ENCODE measurements around the gene ZNF559.

Gene ZNF559

DNA sequence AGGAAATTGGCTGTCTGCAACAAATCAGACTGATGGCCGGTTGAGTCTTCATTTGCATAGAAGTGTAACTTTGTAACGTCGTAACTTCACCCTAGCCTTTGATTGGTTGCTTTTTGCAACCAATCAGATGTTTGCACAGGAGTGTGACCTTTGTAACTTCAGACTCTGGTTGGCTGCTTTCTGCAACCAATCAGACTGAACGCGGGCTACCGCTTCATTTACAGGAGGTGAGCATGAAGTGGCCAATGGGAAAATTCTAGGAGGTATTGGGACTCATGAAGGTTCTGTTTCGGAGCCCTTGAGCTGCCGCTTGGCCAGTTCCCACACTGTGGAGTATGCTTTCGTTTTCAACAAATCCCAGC, 441 bp upstream of the ZNF559 start:
- Histone ChIP-seq H3K27ac (peak overlapping the region; percentile 76 to 84), H3K36me3 (peaks cover 22 to 26% (median 25%) of the 10 kb centered on the region in 3 donors), H3K4me1 (peaks cover 0 to 17% (median 6%) of the 10 kb centered on the region in 4 donors), H3K9me3 (peaks cover 2 to 23% (median 13%) of the 10 kb centered on the region in 3 donors), H3K27me3 (no peaks in the 10 kb centered on the region), H3K4me3 (peak overlapping the region; percentile 57 to 63)
- TF ChIP-seq CTCF (IDR thresholded peaks at IDR 0.05): no peak
- intact Hi-C loops (cut with DNase I; ENCODE audit: low total_unique reads): loop anchor here (5.0 kb wide), 1 partner anchor 114 kb away; the partner anchor contains the start of gene ZNF266
- peak; percentile 63 to 83 for DNase-seq

GRCh38 chr19:9324584-9324962, 594 bp downstream of the ZNF559 start:
- no peak for DNase-seq
- intact Hi-C loops (cut with DNase I; ENCODE audit: low total_unique reads): loop anchor here (5.0 kb wide), 1 partner anchor 113 kb away; the partner anchor contains the start of gene ZNF266
- Histone ChIP-seq H3K36me3 (peaks cover 30 to 35% (median 34%) of the 10 kb centered on the region in 3 donors), H3K27ac (peak overlapping the region; percentile 76 to 84), H3K9me3 (peaks cover 2 to 31% (median 20%) of the 10 kb centered on the region in 3 donors), H3K4me1 (peaks cover 0 to 17% (median 6%) of the 10 kb centered on the region in 4 donors), H3K27me3 (no peaks in the 10 kb centered on the region), H3K4me3 (peak overlapping the region; percentile 57 to 63)
- no peak for TF ChIP-seq CTCF (IDR thresholded peaks at IDR 0.05)

GRCh38 chr19:9329999-9330398, 6.0 kb downstream of the ZNF559 start:
- no peak for DNase-seq
- peaks cover 12 to 85% (median 74%) of the 10 kb centered on the region in 3 donors for H3K9me3 ChIP-seq
- H3K27ac ChIP-seq: no peak overlapping the region
- peaks cover 0 to 5% (median under 1%) of the 10 kb centered on the region in 4 donors for H3K4me1 ChIP-seq
- intact Hi-C loops (cut with DNase I; ENCODE audit: low total_unique reads): loop anchor here (5.0 kb wide), 1 partner anchor 252 kb away; the partner anchor contains the start of gene ZNF121
- TF ChIP-seq CTCF (IDR thresholded peaks at IDR 0.05): no peak
- no peak overlapping the region for H3K4me3 ChIP-seq
- peaks cover 80 to 87% (median 84%) of the 10 kb centered on the region in 3 donors for H3K36me3 ChIP-seq
- no peaks in the 10 kb centered on the region for H3K27me3 ChIP-seq

GRCh38 chr19:9342610-9343304, 18.8 kb downstream of the ZNF559 start:
- Histone ChIP-seq H3K4me3 (no peak overlapping the region), H3K4me1 (no peaks in the 10 kb centered on the region), H3K9me3 (peaks cover 18 to 98% (median 89%) of the 10 kb centered on the region in 3 donors), H3K27me3 (no peaks in the 10 kb centered on the region), H3K36me3 (peaks cover 84 to 100% (median 91%) of the 10 kb centered on the region in 3 donors), H3K27ac (no peak overlapping the region)
- TF ChIP-seq CTCF (IDR thresholded peaks at IDR 0.05): no peak
- no peak for DNase-seq
- intact Hi-C loops (cut with DNase I; ENCODE audit: low total_unique reads): no loop called here

- intact Hi-C loops (cut with DNase I; ENCODE audit: low total_unique reads): no loop called here
- no peak for TF ChIP-seq CTCF (IDR thresholded peaks at IDR 0.05)
- Histone ChIP-seq H3K36me3 (peaks cover 80 to 100% (median 85%) of the 10 kb centered on the region in 3 donors), H3K4me3 (no peak overlapping the region), H3K9me3 (peaks cover 18 to 98% (median 83%) of the 10 kb centered on the region in 3 donors), H3K27ac (no peak overlapping the region), H3K4me1 (no peaks in the 10 kb centered on the region), H3K27me3 (no peaks in the 10 kb centered on the region)
- no peak for DNase-seq
Measured at GRCh38 chr19:9345005-9345404, 21.0 kb downstream of the ZNF559 start.
